Common myeloid progenitor, CD34-positive (primary cell): ENCODE measurements around the gene RHPN2.
"Not testable (repeated sequence)": the region's sequence is repeated elsewhere in the genome, so short reads cannot be mapped to it uniquely, and the experiment has no call there.

Experiments
- CTCF ChIA-PET: fragments of 350-600 bp; sonication (Branson Sonifier 250); formaldehyde crosslinking; loops from one replicate; lab custom pipeline; 2021; ENCODE audit warnings: antibody characterized with exemption; lab: Charles Lee
- POLR2A ChIA-PET: fragments of 350-600 bp; sonication (Branson Sonifier 250); formaldehyde crosslinking; loops from one replicate; lab custom pipeline; 2021; ENCODE audit warnings: antibody characterized with exemption; lab: Charles Lee
- DNase-seq, 3 donors: peaks; one replicate each; pipeline versions ENCODE4 v3.0.0 to v3.0.0-alpha.2; 2013
- H3K27ac ChIP-seq, 2 experiments: 1 replicate in 1 of 2; 2 replicates in 1 of 2; pipeline ENCODE4 v1.7.0; 2013; ENCODE audit warnings: inconsistent platforms in 2 of 2, low read length in 2 of 2, mild to moderate bottlenecking in 2 of 2, low read depth in 1 of 2, moderate library complexity in 1 of 2; ENCODE audit not compliant: severe bottlenecking in 2 of 2, insufficient read depth in 1 of 2, poor library complexity in 1 of 2
- H3K27me3 ChIP-seq, 5 experiments: replicated peaks in 2 of 5; 1 replicate in 3 of 5; 2 replicates in 2 of 5; pipeline versions ENCODE4 v1.6.1 to v1.7.0; 2013; ENCODE audit warnings: low read length in 4 of 5, mild to moderate bottlenecking in 2 of 5, moderate library complexity in 2 of 5, inconsistent platforms in 1 of 5; ENCODE audit not compliant: insufficient read depth in 5 of 5, control insufficient read depth in 4 of 5
- H3K36me3 ChIP-seq, 4 experiments: 1 replicate in 2 of 4; 2 replicates in 2 of 4; pipeline versions ENCODE4 v1.6.1 to v1.7.0; 2013; ENCODE audit warnings: low read length in 3 of 4, control low read depth in 1 of 4, mild to moderate bottlenecking in 1 of 4; ENCODE audit not compliant: control insufficient read depth in 4 of 4, insufficient read depth in 4 of 4
- H3K4me1 ChIP-seq, 4 experiments: 1 replicate in 3 of 4; 2 replicates in 1 of 4; pipeline versions ENCODE4 v1.6.1 to v1.7.1; 2013; ENCODE audit warnings: low read length in 3 of 4, mild to moderate bottlenecking in 3 of 4, control low read depth in 1 of 4, inconsistent platforms in 1 of 4, moderate library complexity in 1 of 4; ENCODE audit not compliant: control insufficient read depth in 4 of 4, insufficient read depth in 4 of 4; ENCODE audit errors: control extremely low read depth in 1 of 4
- H3K4me3 ChIP-seq, 7 experiments: 1 replicate in 4 of 7; 2 replicates in 3 of 7; pipeline versions ENCODE4 v1.5.1 to v1.7.0; 2013; ENCODE audit warnings: mild to moderate bottlenecking in 7 of 7, low read length in 6 of 7, moderate library complexity in 6 of 7, inconsistent platforms in 2 of 7, low read depth in 2 of 7, control low read depth in 1 of 7; ENCODE audit not compliant: insufficient read depth in 4 of 7, control insufficient read depth in 1 of 7; ENCODE audit errors: extremely low read depth in 1 of 7
- H3K9me3 ChIP-seq, 5 experiments: 1 replicate in 4 of 5; 2 replicates in 1 of 5; pipeline versions ENCODE4 v1.6.1 to v1.7.1; 2013; ENCODE audit warnings: low read length in 4 of 5, mild to moderate bottlenecking in 2 of 5, inconsistent platforms in 1 of 5, low read depth in 1 of 5, moderate library complexity in 1 of 5; ENCODE audit not compliant: control insufficient read depth in 4 of 5, insufficient read depth in 2 of 5; ENCODE audit errors: control extremely low read depth in 1 of 5
- WGBS: methylation state at CpG from one replicate; pipeline ENCODE4 v1.1.5; 2013; ENCODE audit not compliant: insufficient coverage; 5-methylcytosine and 5-hydroxymethylcytosine counted together

RHPN2 gene

GRCh38 chr19:33032218-33032781 is 32.4 kb downstream of the RHPN2 start:
- Histone ChIP-seq H3K27ac (no peak overlapping the region), H3K36me3 (no peaks in the 10 kb centered on the region), H3K9me3 (peaks cover 0 to 17% (median 11%) of the 10 kb centered on the region in 5 experiments), H3K4me3 (no peak overlapping the region), H3K4me1 (peaks cover 0 to 8% (median 1%) of the 10 kb centered on the region in 4 experiments), H3K27me3 (peaks cover 0 to 42% (median 11%) of the 10 kb centered on the region in 5 experiments)
- 80% methylated on average over 2 of the region's 8 CpGs for WGBS
- CTCF ChIA-PET, result no interaction called here
- no peak for DNase-seq
- POLR2A ChIA-PET, result no interaction called here

GRCh38 chr19:33029746-33030303 is 34.9 kb downstream of the RHPN2 start:
- Histone ChIP-seq H3K9me3 (peaks cover 0 to 18% (median 11%) of the 10 kb centered on the region in 5 experiments), H3K36me3 (no peaks in the 10 kb centered on the region), H3K4me1 (no peaks in the 10 kb centered on the region), H3K27ac (no peak overlapping the region), H3K27me3 (peaks cover 0 to 50% (median 11%) of the 10 kb centered on the region in 5 experiments), H3K4me3 (no peak overlapping the region)
- POLR2A ChIA-PET, result no interaction called here
- CTCF ChIA-PET, result no interaction called here
- no peak for DNase-seq
- WGBS, result over 99% methylated on average over 9 of the region's 9 CpGs

DNA sequence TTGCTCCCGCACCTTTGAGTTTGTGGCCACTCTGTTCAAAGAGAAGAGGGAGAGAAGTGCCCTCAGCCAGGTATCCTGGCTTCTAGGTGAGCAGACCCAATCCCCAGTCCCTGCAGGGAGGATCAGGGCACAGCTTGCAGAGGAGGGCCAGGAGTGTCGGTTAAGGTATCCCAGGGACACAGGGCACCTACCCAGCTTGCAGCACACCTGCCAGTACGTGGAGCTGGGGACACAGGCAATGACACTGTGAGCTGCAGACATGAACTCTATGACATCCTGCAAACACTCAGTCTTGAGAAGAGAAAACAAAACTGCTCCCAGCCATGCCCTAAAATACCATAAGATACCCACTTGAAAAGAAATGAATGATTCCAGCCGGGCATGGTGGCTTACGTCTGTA is 38.1 kb downstream of the RHPN2 start:
- Histone ChIP-seq H3K9me3 (peaks cover 0 to 16% (median 11%) of the 10 kb centered on the region in 5 experiments), H3K27me3 (peaks cover 0 to 56% (median 7%) of the 10 kb centered on the region in 5 experiments)
- CTCF ChIA-PET, POLR2A ChIA-PET, H3K27ac ChIP-seq, H3K4me1 ChIP-seq, H3K4me3 ChIP-seq, DNase-seq, H3K36me3 ChIP-seq: not testable (repeated sequence)
- 96% methylated on average over 3 of the region's 5 CpGs for WGBS

DNA sequence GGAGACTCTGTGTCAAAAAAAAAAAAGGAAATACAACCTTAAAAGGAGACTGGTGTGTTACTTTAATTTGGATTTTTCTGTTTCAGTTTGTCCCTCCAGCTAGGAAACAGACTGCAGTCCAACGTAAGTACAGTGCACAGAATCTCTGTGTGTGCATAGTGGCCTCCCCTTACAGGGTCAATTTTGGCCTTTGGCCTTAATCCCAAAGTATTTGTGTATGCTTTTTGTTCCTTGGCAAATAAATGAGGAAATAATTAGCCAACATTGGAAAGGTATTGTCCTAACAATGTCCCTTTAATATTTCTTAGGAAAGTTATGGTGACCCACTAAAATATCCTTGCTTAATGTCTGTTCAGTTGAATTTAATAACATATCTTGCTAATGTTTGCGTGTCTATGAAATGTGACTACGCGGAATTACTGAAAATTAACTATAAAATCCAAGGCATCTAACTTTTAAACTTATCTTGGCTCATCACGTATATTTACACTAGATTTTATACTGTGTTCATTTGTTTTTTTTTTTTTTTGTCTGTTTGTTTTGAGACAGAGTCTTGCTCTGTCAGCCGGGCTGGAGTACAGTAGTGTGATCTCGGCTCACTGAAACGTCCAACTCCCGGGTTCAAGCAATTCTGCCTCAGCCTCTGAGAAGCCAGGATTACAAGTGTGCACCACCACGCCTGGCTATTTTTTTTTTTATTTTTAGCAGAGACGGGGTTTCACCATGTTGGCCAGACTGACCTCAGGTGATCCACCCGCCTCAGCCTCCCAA is 39.0 kb downstream of the RHPN2 start:
- 94% methylated on average over 3 of the region's 12 CpGs for WGBS
- POLR2A ChIA-PET, CTCF ChIA-PET, H3K36me3 ChIP-seq, H3K27ac ChIP-seq, H3K4me1 ChIP-seq, H3K4me3 ChIP-seq, DNase-seq: not testable (repeated sequence)
- peaks cover 0 to 55% (median 7%) of the 10 kb centered on the region in 5 experiments for H3K27me3 ChIP-seq
- H3K9me3 ChIP-seq, result peaks cover 0 to 16% (median 9%) of the 10 kb centered on the region in 5 experiments

- Histone ChIP-seq H3K27ac (no peak overlapping the region), H3K4me3 (no peak overlapping the region), H3K9me3 (peaks cover 0 to 8% (median 0%) of the 10 kb centered on the region in 5 experiments), H3K4me1 (no peaks in the 10 kb centered on the region), H3K36me3 (no peaks in the 10 kb centered on the region), H3K27me3 (peaks cover 0 to 48% (median 7%) of the 10 kb centered on the region in 5 experiments)
- CTCF ChIA-PET, result no interaction called here
- DNase-seq, result no peak
- 90% methylated on average over 7 of the region's 8 CpGs for WGBS
- POLR2A ChIA-PET, result no interaction called here
These were observed 40.3 kb downstream of the RHPN2 start for GRCh38 chr19:33024398-33024797.

GRCh38 chr19:33022472-33023116 is 42.1 kb downstream of the RHPN2 start:
- no peak overlapping the region for H3K27ac ChIP-seq
- CTCF ChIA-PET, result interaction anchor here (1.4 kb wide), 1 partner anchor 18 kb away, joined by 3 read pairs; no protein-coding TSS in a partner anchor
- H3K9me3 ChIP-seq, result peaks cover 0 to 4% (median 0%) of the 10 kb centered on the region in 5 experiments
- 56% methylated on average over 10 of the region's 11 CpGs for WGBS
- H3K27me3 ChIP-seq, result peaks cover 0 to 45% (median 7%) of the 10 kb centered on the region in 5 experiments
- H3K4me3 ChIP-seq, result no peak overlapping the region
- DNase-seq, result no peak
- no peaks in the 10 kb centered on the region for H3K36me3 ChIP-seq
- H3K4me1 ChIP-seq, result no peaks in the 10 kb centered on the region
- POLR2A ChIA-PET, result no interaction called here
